Ascending aorta (tissue), 2 donors: Measurements from ENCODE around the gene ZACN. TPM values are rescaled to one million over a fixed set of nuclear protein-coding genes. Genes with fewer than 3 reads are reported as not detected.
"Not testable (repeated sequence)": the region's sequence is repeated elsewhere in the genome, so short reads cannot be mapped to it uniquely, and the experiment has no call there.

Experiments used
- DNase-seq, 2 donors: peaks; one replicate each; pipeline ENCODE4 v3.0.0-alpha.2; 2019; ENCODE audit warnings: low spot score in 2 of 2
- H3K27ac ChIP-seq, 2 donors: fragments of 200-600 bp; sonication (generic); one replicate each; pipeline ENCODE4 v1.5.1; 2016 to 2017; ENCODE audit warnings: mild to moderate bottlenecking in 1 of 2
- H3K27me3 ChIP-seq: fragments of 200-600 bp; sonication (generic); one replicate; pipeline ENCODE4 v1.5.1; 2017
- H3K36me3 ChIP-seq, 2 donors: fragments of 200-600 bp; sonication (generic); one replicate each; pipeline ENCODE4 v1.5.1; 2016
- H3K4me1 ChIP-seq, 2 donors: fragments of 200-600 bp; sonication (generic); one replicate each; pipeline ENCODE4 v1.5.1; 2016 to 2017; ENCODE audit warnings: mild to moderate bottlenecking in 1 of 2
- H3K4me3 ChIP-seq, 2 donors: fragments of 200-600 bp; sonication (generic); one replicate each; pipeline ENCODE4 v1.5.1; 2016 to 2017; ENCODE audit warnings: mild to moderate bottlenecking in 1 of 2
- H3K9me3 ChIP-seq, 2 donors: fragments of 200-600 bp; sonication (generic); one replicate each; pipeline ENCODE4 v1.5.1; 2016
- CTCF ChIP-seq, 3 experiments: fragments of 200-600 bp in 2 of 3; fragments of 450-650 bp in 1 of 3; sonication (generic) in 2 of 3; IDR thresholded peaks; one replicate each; pipeline ENCODE4 v1.5.1; 2016 to 2019; ENCODE audit warnings: antibody characterized with exemption in 3 of 3, mild to moderate bottlenecking in 1 of 3, moderate library complexity in 1 of 3
- intact Hi-C: fragments of 100-400 bp; cut with DNase I; formaldehyde crosslinking; loops from one replicate; pipeline ENCODE4 v1.15.1; 2023
- total RNA-seq: library from RNA; depleted of rRNA; stranded (reverse); fragments of >200 nt; gene quantifications from one replicate; pipeline ENCODE4 v1.1.0, GENCODE V29; 2016

ZACN gene
- total RNA-seq, 1 donor from 2014 or later, result not detected

GRCh38 chr17:76050538-76051467 is 28.2 kb upstream of the ZACN start:
- no peak for TF ChIP-seq CTCF (IDR thresholded peaks at IDR 0.05)
- Histone ChIP-seq H3K4me3 (no peak overlapping the region), H3K36me3 (peaks cover 90 to 92% of the 10 kb centered on the region in 2 donors), H3K27ac (no peak overlapping the region), H3K9me3 (no peaks in the 10 kb centered on the region), H3K27me3 (no peaks in the 10 kb centered on the region), H3K4me1 (no peaks in the 10 kb centered on the region)
- DNase-seq, result no peak
- intact Hi-C loops, result no loop called here

DNA sequence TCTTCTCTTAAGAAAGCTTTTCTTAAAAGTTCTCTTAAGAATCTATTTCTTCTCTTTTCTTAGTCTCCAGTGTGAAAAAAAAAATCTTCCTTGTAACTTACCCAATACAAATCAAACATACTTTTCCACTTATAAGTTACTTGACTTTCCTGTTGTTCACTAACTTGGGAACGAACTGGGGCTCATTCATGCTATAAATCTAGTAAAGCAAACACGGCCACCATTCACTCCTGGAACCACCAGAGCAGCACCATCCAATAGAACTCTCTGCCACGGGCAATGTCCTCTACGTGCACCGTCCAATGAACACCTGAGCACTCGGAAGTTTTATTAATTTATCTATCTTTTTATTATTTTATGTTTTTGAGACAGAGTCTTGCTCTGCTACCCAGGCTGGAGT is 27.4 kb upstream of the ZACN start:
- Histone ChIP-seq H3K27ac (no peak overlapping the region), H3K27me3 (no peaks in the 10 kb centered on the region), H3K4me1 (no peaks in the 10 kb centered on the region), H3K36me3 (peaks cover 90% of the 10 kb centered on the region in 2 donors), H3K9me3 (no peaks in the 10 kb centered on the region), H3K4me3 (no peak overlapping the region)
- no peak for TF ChIP-seq CTCF (IDR thresholded peaks at IDR 0.05)
- DNase-seq, result no peak
- intact Hi-C loops, result no loop called here

- no peaks in the 10 kb centered on the region for H3K4me1 ChIP-seq
- peaks cover 89% of the 10 kb centered on the region in 2 donors for H3K36me3 ChIP-seq
- H3K9me3 ChIP-seq, result no peaks in the 10 kb centered on the region
- no peak overlapping the region for H3K4me3 ChIP-seq
- no peak overlapping the region for H3K27ac ChIP-seq
- DNase-seq, result no peak
- TF ChIP-seq CTCF (IDR thresholded peaks at IDR 0.05), result no peak
- no peaks in the 10 kb centered on the region for H3K27me3 ChIP-seq
- intact Hi-C loops, result no loop called here
Observed at GRCh38 chr17:76053246-76054111, 25.5 kb upstream of the ZACN start.

DNA sequence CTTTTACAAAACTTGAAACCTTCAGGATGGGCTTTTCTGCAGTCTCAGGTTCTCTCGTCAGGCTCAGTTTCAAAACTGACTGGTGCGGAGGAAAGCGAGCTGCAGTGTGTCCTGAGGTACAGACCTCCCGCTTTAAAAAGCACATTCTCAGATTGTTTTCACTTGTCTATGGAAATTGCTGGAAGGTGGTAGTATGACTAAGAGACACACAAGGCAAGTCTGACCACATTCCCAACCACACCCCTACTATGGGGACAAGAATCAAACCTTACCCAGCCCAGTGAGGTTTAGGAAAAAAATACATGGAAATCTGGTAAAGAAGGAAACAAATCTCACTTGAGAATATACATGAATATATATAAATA is 24.9 kb upstream of the ZACN start:
- TF ChIP-seq CTCF (IDR thresholded peaks at IDR 0.05), result no peak

DNA sequence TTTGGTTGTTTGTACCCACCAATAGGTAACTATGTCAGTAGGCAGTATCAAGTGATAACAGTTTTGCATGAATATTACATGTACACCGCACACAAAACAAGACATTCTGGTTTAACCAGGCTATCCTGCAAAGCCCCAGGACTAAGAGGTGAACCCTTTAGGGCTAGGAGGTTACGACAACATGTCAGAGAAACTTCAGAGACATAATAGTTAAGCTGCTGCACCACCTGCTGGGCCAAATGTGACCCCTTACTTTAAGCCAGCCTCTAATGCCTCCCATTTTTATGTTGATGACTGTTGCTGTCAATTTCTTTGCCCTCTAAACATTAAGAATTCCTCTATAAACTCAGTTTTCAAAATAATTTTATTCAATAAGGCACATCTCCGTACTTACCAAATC is 22.1 kb upstream of the ZACN start:
- Histone ChIP-seq H3K27me3 (no peaks in the 10 kb centered on the region), H3K36me3 (peaks cover 89 to 92% of the 10 kb centered on the region in 2 donors), H3K4me3 (no peak overlapping the region), H3K9me3 (no peaks in the 10 kb centered on the region), H3K4me1 (no peaks in the 10 kb centered on the region), H3K27ac (no peak overlapping the region)
- no peak for DNase-seq
- TF ChIP-seq CTCF (IDR thresholded peaks at IDR 0.05), result no peak
- intact Hi-C loops, result no loop called here

More for the DNA sequence above, 24.9 kb upstream of the ZACN start:
- Histone ChIP-seq H3K27me3 (no peaks in the 10 kb centered on the region), H3K9me3 (no peaks in the 10 kb centered on the region), H3K36me3 (peaks cover 89 to 90% of the 10 kb centered on the region in 2 donors), H3K27ac (no peak overlapping the region), H3K4me1 (no peaks in the 10 kb centered on the region), H3K4me3 (no peak overlapping the region)
- intact Hi-C loops, result no loop called here
- DNase-seq, result no peak

- H3K4me3 ChIP-seq, H3K27ac ChIP-seq, H3K4me1 ChIP-seq, H3K9me3 ChIP-seq, DNase-seq, intact Hi-C loops, H3K27me3 ChIP-seq: not testable (repeated sequence)
- peaks cover 83 to 95% of the 10 kb centered on the region in 2 donors for H3K36me3 ChIP-seq
Observed at GRCh38 chr17:76058264-76058663, 20.7 kb upstream of the ZACN start.
